NCI-H1092 (cell line): Measurements from ENCODE around the gene C19orf67.

ENCODE experiments used
- DNase-seq: peaks from one replicate; lab custom pipeline; 2025; lab: John Stamatoyannopoulos, UW

C19orf67 gene

GRCh38 chr19:14107581-14108461, 22.2 kb upstream of the C19orf67 start:
- DNase-seq, result no peak

DNA sequence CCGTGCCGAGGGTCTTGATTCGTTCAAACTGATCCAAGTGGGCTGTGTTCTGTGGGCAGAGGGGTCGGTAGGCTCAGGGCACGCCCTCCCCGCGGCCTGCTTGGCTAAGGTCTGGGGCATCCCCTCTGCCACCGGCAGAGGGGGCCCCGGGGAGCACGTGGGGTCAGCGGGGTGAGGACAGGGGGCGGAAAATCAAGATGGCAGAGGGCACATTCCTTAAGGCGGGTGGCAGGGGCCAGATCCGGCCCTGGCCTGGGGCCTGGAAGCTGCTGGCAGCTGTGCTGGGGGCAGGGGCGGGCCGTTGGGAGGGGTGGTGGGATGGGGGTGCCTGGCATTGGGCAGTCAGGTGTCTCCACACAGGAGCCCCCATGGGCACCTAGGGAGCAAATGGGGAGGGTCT, 21.3 kb upstream of the C19orf67 start:
- DNase-seq, result no peak

GRCh38 chr19:14105680-14106079, 20.1 kb upstream of the C19orf67 start:
- no peak for DNase-seq

GRCh38 chr19:14103310-14103709, 17.7 kb upstream of the C19orf67 start:
- no peak for DNase-seq

- DNase-seq, result no peak
Measured at GRCh38 chr19:14102756-14103155, 17.2 kb upstream of the C19orf67 start.

- no peak for DNase-seq
Measured at GRCh38 chr19:14102102-14102696, 16.6 kb upstream of the C19orf67 start.

DNA sequence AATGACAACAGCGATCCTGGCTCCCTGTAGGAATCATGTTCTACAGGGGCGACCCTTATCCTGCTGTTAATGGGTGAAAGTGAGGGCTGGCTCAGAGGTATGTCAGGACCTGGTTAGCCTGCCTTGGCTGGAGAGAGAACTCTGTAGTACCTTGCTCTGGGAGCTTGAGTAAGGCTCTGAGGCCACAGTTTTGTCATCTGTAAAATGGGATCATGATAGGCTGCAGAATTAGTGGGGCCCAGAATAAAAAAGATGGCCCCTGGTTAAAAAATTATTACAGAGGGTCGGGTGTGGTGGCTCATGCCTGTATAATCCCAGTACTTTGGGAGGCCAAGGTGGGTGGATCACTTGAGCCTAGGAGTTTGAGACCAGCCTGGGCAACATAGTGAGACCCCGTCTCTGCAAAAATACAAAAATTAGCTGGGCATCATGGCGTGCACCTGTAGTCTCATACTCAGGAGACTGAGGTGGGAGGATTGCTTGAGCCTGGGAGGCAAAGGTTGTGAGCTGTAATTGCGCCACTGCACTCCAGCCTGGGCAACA, 15.5 kb upstream of the C19orf67 start:
- no peak for DNase-seq

DNA sequence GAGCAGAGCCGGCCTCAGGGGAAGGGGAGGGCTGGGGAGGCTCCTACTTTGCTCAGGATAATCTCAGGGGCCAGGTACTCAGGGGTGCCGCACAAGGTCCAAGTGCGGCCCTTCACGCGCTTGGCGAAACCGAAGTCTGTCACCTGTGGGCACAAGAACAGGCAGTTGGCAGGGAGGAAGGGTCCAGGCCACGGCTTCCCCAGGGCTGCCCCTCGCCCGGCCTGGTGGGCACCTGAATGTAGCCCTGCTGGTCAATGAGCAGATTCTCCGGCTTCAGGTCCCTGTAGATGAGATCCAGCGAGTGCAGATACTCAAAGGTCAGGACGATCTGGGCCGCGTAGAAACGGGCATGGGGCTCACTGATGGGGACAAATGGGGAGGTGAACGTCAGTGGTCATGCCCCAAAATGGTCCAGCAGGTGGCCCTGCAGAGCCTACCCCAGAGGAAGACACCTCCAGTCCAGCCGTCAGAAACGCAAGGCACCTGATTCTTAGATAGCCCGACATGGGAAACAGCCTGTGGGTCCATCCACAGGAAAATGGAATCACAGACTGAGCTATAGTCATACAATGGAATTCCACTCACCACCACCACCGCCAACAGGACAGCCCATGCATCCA, 12.1 kb upstream of the C19orf67 start:
- no peak for DNase-seq

GRCh38 chr19:14096272-14096992, 10.8 kb upstream of the C19orf67 start:
- DNase-seq, result no peak

DNA sequence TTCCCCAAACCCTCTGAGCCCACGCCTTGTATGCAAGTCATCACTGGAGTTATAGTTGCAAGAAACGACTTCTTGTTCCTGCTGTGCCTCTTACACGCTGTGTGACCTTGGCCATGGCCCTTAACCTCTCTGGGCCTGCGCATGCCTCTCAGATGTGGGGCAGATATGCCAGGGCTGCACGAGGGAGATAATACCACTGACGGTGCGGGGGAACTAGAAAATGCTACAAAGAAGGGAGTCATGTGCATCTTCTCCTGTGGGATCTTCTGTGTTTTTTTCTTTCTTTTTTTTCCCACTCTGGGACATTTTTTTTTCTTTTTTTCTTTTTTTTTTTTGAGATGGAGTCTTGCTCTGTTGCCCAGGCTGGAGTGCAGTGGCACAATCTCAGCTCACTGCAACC, 9.3 kb upstream of the C19orf67 start:
- DNase-seq, result no peak

GRCh38 chr19:14093117-14093823, 7.7 kb upstream of the C19orf67 start:
- no peak for DNase-seq

DNA sequence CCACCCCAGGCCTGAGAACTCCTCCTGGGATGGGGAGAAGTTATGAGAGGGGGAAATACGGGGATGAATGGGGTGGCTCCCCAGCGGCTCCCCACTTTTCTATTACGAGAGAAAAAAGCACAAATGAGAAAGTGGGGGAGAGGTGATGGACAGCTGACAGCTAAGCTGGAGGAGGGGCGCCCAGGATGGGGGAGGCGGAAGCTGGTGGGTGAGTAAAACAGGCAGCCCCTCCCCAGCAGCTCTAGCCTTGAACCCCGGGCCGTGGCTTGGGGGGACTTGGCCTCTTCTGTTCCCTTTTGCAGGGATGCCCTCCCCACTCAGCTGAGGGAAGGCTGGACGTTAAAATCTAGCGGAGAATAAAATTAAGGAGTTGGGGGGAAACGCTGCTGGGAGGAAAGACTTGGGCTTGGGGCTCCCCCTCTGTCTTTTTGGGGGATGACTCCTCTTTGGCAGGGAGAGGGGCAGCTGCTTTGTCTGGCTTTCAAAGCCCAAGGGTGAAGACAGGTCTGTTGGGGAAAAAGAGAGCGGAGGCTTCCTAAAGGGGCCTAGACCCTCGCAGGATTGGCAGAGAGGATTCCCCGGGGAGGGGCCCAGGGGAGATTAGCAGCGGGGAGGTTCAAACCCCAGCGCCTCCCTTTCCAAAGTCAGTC, 6.4 kb upstream of the C19orf67 start:
- no peak for DNase-seq

- peak; percentile 73 for DNase-seq
Measured at GRCh38 chr19:14091081-14091812, 5.7 kb upstream of the C19orf67 start.

GRCh38 chr19:14090509-14091080, 5.0 kb upstream of the C19orf67 start, which contains the start of gene SAMD1:
Gene SAMD1 (minus strand): TSS chr19:14090751.
- peak; percentile 73 for DNase-seq

GRCh38 chr19:14089662-14090508, 4.3 kb upstream of the C19orf67 start:
- DNase-seq, result peak; percentile 15

GRCh38 chr19:14089412-14089661, 3.8 kb upstream of the C19orf67 start:
- no peak for DNase-seq

- no peak for DNase-seq
Measured at GRCh38 chr19:14088634-14089411, 3.2 kb upstream of the C19orf67 start.

DNA sequence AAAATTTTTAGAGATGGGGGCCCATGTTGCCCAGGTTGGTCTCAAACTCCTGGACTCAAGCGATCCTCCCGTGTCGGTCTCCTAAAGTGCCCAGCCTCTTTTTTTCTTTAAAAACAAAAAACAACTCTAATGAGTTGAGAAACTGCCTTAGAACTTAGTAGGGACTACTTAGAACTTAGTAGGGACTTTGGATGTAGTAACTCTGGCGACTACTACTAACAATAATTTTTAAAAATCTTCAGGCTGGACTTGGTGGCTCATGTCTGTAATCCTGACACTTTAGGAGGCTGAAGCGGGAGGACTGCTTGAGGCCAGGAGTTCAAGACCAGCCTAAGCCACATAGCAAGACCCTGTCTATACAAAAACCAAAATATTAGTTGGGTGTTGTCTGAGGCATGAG, 515 bp upstream of the C19orf67 start:
- no peak for DNase-seq

- no peak for DNase-seq
Measured at GRCh38 chr19:14082675-14082960, 3.0 kb downstream of the C19orf67 start.
